Trophoblast cell (in vitro differentiated cells and primary cell): ENCODE measurements around the gene SLC17A8.

ENCODE experiments used
- DNase-seq, 2 donors: peaks; one replicate each; pipeline ENCODE4 v3.0.0-alpha.2; 2016
- H2AFZ ChIP-seq: 2 replicates; pipeline ENCODE4 v1.6.1; 2013; ENCODE audit warnings: low read length, moderate library complexity, mild to moderate bottlenecking; ENCODE audit not compliant: insufficient read depth, poor library complexity
- H2AK5ac ChIP-seq: 2 replicates; pipeline ENCODE4 v1.6.1; 2013; ENCODE audit warnings: mild to moderate bottlenecking, low read length
- H2BK120ac ChIP-seq: 2 replicates; pipeline ENCODE4 v1.6.1; 2013; ENCODE audit warnings: low read length, mild to moderate bottlenecking, moderate library complexity; ENCODE audit not compliant: insufficient read depth, poor library complexity
- H2BK12ac ChIP-seq: 2 replicates; pipeline ENCODE4 v1.6.1; 2013; ENCODE audit warnings: mild to moderate bottlenecking, low read length, moderate library complexity
- H2BK5ac ChIP-seq: 2 replicates; pipeline ENCODE4 v1.6.1; 2013; ENCODE audit warnings: low read length, low read depth, moderate library complexity, mild to moderate bottlenecking; ENCODE audit not compliant: poor library complexity
- H3K14ac ChIP-seq: 2 replicates; pipeline ENCODE4 v1.6.1; 2013; ENCODE audit warnings: mild to moderate bottlenecking, low read length
- H3K18ac ChIP-seq: 2 replicates; pipeline ENCODE4 v1.6.1; 2013; ENCODE audit warnings: mild to moderate bottlenecking, low read length
- H3K23ac ChIP-seq: 2 replicates; pipeline ENCODE4 v1.6.1; 2013; ENCODE audit warnings: low read length
- H3K27ac ChIP-seq: 2 replicates; pipeline ENCODE4 v1.5.1; 2013; ENCODE audit warnings: low read depth, mild to moderate bottlenecking, inconsistent platforms, low read length, moderate library complexity
- H3K27me3 ChIP-seq: 2 replicates; pipeline ENCODE4 v1.6.1; 2013; ENCODE audit warnings: inconsistent platforms, mild to moderate bottlenecking, low read length, moderate library complexity; ENCODE audit not compliant: insufficient read depth
- H3K36me3 ChIP-seq, 2 experiments: 1 replicate in 1 of 2; 2 replicates in 1 of 2; pipeline ENCODE4 v1.6.1; 2013; ENCODE audit warnings: low read length in 2 of 2, mild to moderate bottlenecking in 2 of 2, moderate library complexity in 1 of 2; ENCODE audit not compliant: insufficient read depth in 2 of 2, control insufficient read depth in 1 of 2
- H3K4ac ChIP-seq: 2 replicates; pipeline ENCODE4 v1.6.1; 2013; ENCODE audit warnings: low read depth, mild to moderate bottlenecking, low read length, moderate library complexity
- H3K4me1 ChIP-seq, 2 experiments: 1 replicate in 1 of 2; 2 replicates in 1 of 2; pipeline ENCODE4 v1.6.1; 2013; ENCODE audit warnings: low read length in 2 of 2, mild to moderate bottlenecking in 2 of 2, moderate library complexity in 1 of 2; ENCODE audit not compliant: insufficient read depth in 2 of 2, control insufficient read depth in 1 of 2
- H3K4me2 ChIP-seq: 2 replicates; pipeline ENCODE4 v1.6.1; 2013; ENCODE audit warnings: inconsistent platforms, mild to moderate bottlenecking, low read length, moderate library complexity
- H3K4me3 ChIP-seq: 2 replicates; pipeline ENCODE4 v1.5.1; 2013; ENCODE audit warnings: mild to moderate bottlenecking, low read depth, low read length, inconsistent platforms
- H3K79me1 ChIP-seq: one replicate; pipeline ENCODE4 v1.6.1; 2013; ENCODE audit warnings: low read length
- H3K79me2 ChIP-seq: 2 replicates; pipeline ENCODE4 v1.6.1; 2013; ENCODE audit warnings: low read length, mild to moderate bottlenecking; ENCODE audit not compliant: control insufficient read depth, insufficient read depth, poor library complexity
- H3K9ac ChIP-seq: 2 replicates; pipeline ENCODE4 v1.6.1; 2013; ENCODE audit warnings: mild to moderate bottlenecking, low read length
- H3K9me3 ChIP-seq: 2 replicates; pipeline ENCODE4 v1.6.1; 2013; ENCODE audit warnings: low read depth, mild to moderate bottlenecking, control low read depth, inconsistent platforms, low read length; ENCODE audit not compliant: insufficient read depth
- H4K12ac ChIP-seq: 2 replicates; pipeline ENCODE4 v1.6.1; 2013; ENCODE audit warnings: low read depth, mild to moderate bottlenecking, low read length, moderate library complexity
- H4K8ac ChIP-seq: 2 replicates; pipeline ENCODE4 v1.6.1; 2013; ENCODE audit warnings: low read depth, mild to moderate bottlenecking, low read length, moderate library complexity
- H4K91ac ChIP-seq: one replicate; pipeline ENCODE4 v1.6.1; 2013; ENCODE audit warnings: low read depth, mild to moderate bottlenecking, low read length, moderate library complexity
- WGBS: extraction: QIAGEN DNeasy Blood & Tissue Kit; methylation state at CpG from one replicate; pipeline ENCODE4 v1.1.7; 2013; ENCODE audit warnings: missing lambda C conversion rate; ENCODE audit not compliant: insufficient read length, insufficient coverage; ENCODE audit errors: extremely low coverage; 5-methylcytosine and 5-hydroxymethylcytosine counted together

SLC17A8 gene

GRCh38 chr12:100413001-100413400 lies 56.1 kb downstream of the SLC17A8 start:
- no peaks in the 10 kb centered on the region for H3K27me3 ChIP-seq
- no peak overlapping the region for H4K12ac ChIP-seq
- H3K4me1 ChIP-seq: no peaks in the 10 kb centered on the region
- no peaks in the 10 kb centered on the region for H3K9me3 ChIP-seq
- no peak overlapping the region for H2AK5ac ChIP-seq
- no peak overlapping the region for H2BK120ac ChIP-seq
- no peaks in the 10 kb centered on the region for H3K79me1 ChIP-seq
- no peak overlapping the region for H3K18ac ChIP-seq
- no peak overlapping the region for H4K91ac ChIP-seq
- WGBS: no CpG with 5 or more reads among the region's 6 CpGs
- H2BK12ac ChIP-seq: no peak overlapping the region
- no peaks in the 10 kb centered on the region for H3K36me3 ChIP-seq
- H3K23ac ChIP-seq: no peak overlapping the region
- H4K8ac ChIP-seq: no peak overlapping the region
- H2BK5ac ChIP-seq: no peak overlapping the region
- no peak overlapping the region for H3K4me2 ChIP-seq
- DNase-seq: peak in 1 of 2 donors; percentile 23
- H3K4me3 ChIP-seq: no peak overlapping the region
- H3K79me2 ChIP-seq: no peaks in the 10 kb centered on the region
- H2AFZ ChIP-seq: no peak overlapping the region
- no peak overlapping the region for H3K9ac ChIP-seq
- no peak overlapping the region for H3K27ac ChIP-seq
- H3K4ac ChIP-seq: no peak overlapping the region
- H3K14ac ChIP-seq: no peak overlapping the region

- H3K9me3 ChIP-seq: no peaks in the 10 kb centered on the region
- no peak overlapping the region for H4K12ac ChIP-seq
- H3K4me1 ChIP-seq: no peaks in the 10 kb centered on the region
- H3K9ac ChIP-seq: no peak overlapping the region
- H4K91ac ChIP-seq: no peak overlapping the region
- H3K79me1 ChIP-seq: no peaks in the 10 kb centered on the region
- no peak overlapping the region for H3K23ac ChIP-seq
- no peak overlapping the region for H2BK120ac ChIP-seq
- H3K14ac ChIP-seq: no peak overlapping the region
- DNase-seq: no peak
- H3K4me3 ChIP-seq: no peak overlapping the region
- H4K8ac ChIP-seq: no peak overlapping the region
- no CpG with 5 or more reads among the region's 4 CpGs for WGBS
- no peak overlapping the region for H2AK5ac ChIP-seq
- H2BK12ac ChIP-seq: no peak overlapping the region
- H3K36me3 ChIP-seq: no peaks in the 10 kb centered on the region
- no peak overlapping the region for H2AFZ ChIP-seq
- no peak overlapping the region for H2BK5ac ChIP-seq
- no peak overlapping the region for H3K4ac ChIP-seq
- H3K27ac ChIP-seq: no peak overlapping the region
- no peaks in the 10 kb centered on the region for H3K79me2 ChIP-seq
- H3K27me3 ChIP-seq: no peaks in the 10 kb centered on the region
- no peak overlapping the region for H3K18ac ChIP-seq
- H3K4me2 ChIP-seq: no peak overlapping the region
Observed at GRCh38 chr12:100414739-100415138, 57.9 kb downstream of the SLC17A8 start.

- H3K4me1 ChIP-seq: peaks cover 3% of the 10 kb centered on the region in 2 experiments
- no peaks in the 10 kb centered on the region for H3K36me3 ChIP-seq
- H3K79me1 ChIP-seq: no peaks in the 10 kb centered on the region
- H4K8ac ChIP-seq: no peak overlapping the region
- no peaks in the 10 kb centered on the region for H3K27me3 ChIP-seq
- H3K79me2 ChIP-seq: no peaks in the 10 kb centered on the region
- H4K12ac ChIP-seq: no peak overlapping the region
- DNase-seq: no peak
- no peak overlapping the region for H2BK5ac ChIP-seq
- H3K9me3 ChIP-seq: no peaks in the 10 kb centered on the region
- H2AK5ac ChIP-seq: no peak overlapping the region
- H3K23ac ChIP-seq: no peak overlapping the region
- no peak overlapping the region for H3K14ac ChIP-seq
- no peak overlapping the region for H2BK120ac ChIP-seq
- H3K27ac ChIP-seq: no peak overlapping the region
- no peak overlapping the region for H3K4me2 ChIP-seq
- no peak overlapping the region for H3K18ac ChIP-seq
- H2AFZ ChIP-seq: no peak overlapping the region
- H3K4me3 ChIP-seq: no peak overlapping the region
- no peak overlapping the region for H3K9ac ChIP-seq
- no peak overlapping the region for H2BK12ac ChIP-seq
- no peak overlapping the region for H3K4ac ChIP-seq
- no peak overlapping the region for H4K91ac ChIP-seq
Observed at GRCh38 chr12:100422646-100423045, 65.8 kb downstream of the SLC17A8 start.

GRCh38 chr12:100426145-100426544 lies 69.3 kb downstream of the SLC17A8 start:
- H2BK5ac ChIP-seq: no peak overlapping the region
- H3K27ac ChIP-seq: no peak overlapping the region
- H3K4me3 ChIP-seq: no peak overlapping the region
- H3K23ac ChIP-seq: no peak overlapping the region
- no peak overlapping the region for H3K18ac ChIP-seq
- H2AK5ac ChIP-seq: no peak overlapping the region
- no peaks in the 10 kb centered on the region for H3K9me3 ChIP-seq
- H3K79me1 ChIP-seq: no peaks in the 10 kb centered on the region
- DNase-seq: no peak
- no peak overlapping the region for H4K8ac ChIP-seq
- H2BK12ac ChIP-seq: no peak overlapping the region
- no CpG with 5 or more reads among the region's 1 CpG for WGBS
- H2AFZ ChIP-seq: no peak overlapping the region
- no peak overlapping the region for H4K12ac ChIP-seq
- no peak overlapping the region for H2BK120ac ChIP-seq
- H3K27me3 ChIP-seq: no peaks in the 10 kb centered on the region
- H3K4ac ChIP-seq: no peak overlapping the region
- no peak overlapping the region for H3K14ac ChIP-seq
- no peak overlapping the region for H3K9ac ChIP-seq
- no peak overlapping the region for H4K91ac ChIP-seq
- peaks cover 3% of the 10 kb centered on the region in 2 experiments for H3K4me1 ChIP-seq
- no peak overlapping the region for H3K4me2 ChIP-seq
- H3K36me3 ChIP-seq: no peaks in the 10 kb centered on the region
- H3K79me2 ChIP-seq: no peaks in the 10 kb centered on the region
